A549 (cell line): ENCODE measurements around the gene PSMB7.

Experiments used
- BCL3 ChIP-seq: fragments of >200 bp; sonication (Bioruptor Twin); formaldehyde crosslinking; IDR thresholded peaks from 3 replicates; pipeline ENCODE4 v1.6.1; 2016
- CTCF ChIP-seq: fragments of >200 bp; sonication (Bioruptor Twin); formaldehyde crosslinking; IDR thresholded peaks from 3 replicates; pipeline ENCODE4 v1.5.1; 2016
- JUNB ChIP-seq: fragments of >200 bp; sonication (Bioruptor Twin); formaldehyde crosslinking; IDR thresholded peaks from 2 replicates; pipeline ENCODE4 v1.6.1; 2016
- POLR2A ChIP-seq: IDR thresholded peaks from 2 replicates; pipeline ENCODE4 v1.6.1; 2012; ENCODE audit warnings: mild to moderate bottlenecking, low read length
- ZC3H11A ChIP-seq: fragments of 450-650 bp; IDR thresholded peaks from 2 replicates; pipeline ENCODE4 v1.6.1; 2014; ENCODE audit warnings: antibody characterized with exemption, mild to moderate bottlenecking

- TF ChIP-seq CTCF (no peak), JUNB (no peak), POLR2A (no peak), ZC3H11A (no peak), BCL3 (no peak)
Measured at GRCh38 chr9:124347968-124348358, 67.3 kb downstream of the PSMB7 start.
